GM21367 (cell line): ENCODE results near the gene CHGA.

Experiments
- ATAC-seq: cut with Tn5 transposase; IDR thresholded peaks from one replicate; pipeline ENCODE4 v1.9.1; 2021; ENCODE audit not compliant: unreplicated experiment

CHGA gene

DNA sequence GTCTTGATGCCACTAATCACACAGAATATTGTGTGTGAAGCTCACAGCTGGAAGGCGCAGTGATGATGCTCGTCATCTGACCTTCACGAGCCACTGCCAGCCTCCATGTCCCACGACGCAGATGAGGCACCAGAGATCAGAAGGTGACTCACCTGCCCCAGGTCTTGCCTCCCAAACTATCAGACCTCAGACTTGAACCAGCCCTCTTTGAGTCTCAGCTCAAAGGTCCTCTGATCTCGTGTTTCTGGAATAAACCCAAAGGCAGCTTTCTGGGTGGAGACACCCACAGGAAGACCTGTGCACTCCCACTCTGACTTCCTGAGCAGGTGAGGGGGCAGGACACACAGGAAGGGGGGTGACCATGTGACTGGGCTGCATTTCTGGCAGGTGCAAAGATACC is 19.6 kb upstream of the CHGA start:
- ATAC-seq = no peak

- ATAC-seq = no peak
Observed at GRCh38 chr14:92905667-92906066, 17.3 kb upstream of the CHGA start.

DNA sequence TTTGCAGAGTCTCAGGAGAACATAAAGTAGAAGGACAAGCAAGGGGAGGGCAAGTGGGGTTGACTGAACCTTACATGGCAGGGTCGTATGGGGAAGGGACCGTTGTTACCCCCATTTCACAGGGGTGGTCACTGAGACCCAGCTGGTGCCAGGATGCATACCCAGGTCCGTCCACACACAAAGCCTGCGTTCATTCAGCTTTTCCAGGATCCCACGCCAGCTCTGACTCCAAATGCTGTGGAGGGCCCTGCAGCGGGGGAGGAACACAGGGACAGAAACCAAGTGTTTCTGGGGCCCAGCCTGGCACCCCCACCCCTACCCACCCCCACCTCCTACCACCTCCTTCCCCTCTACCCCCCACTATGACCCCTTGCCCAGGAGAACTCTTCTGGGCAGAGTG is 16.5 kb upstream of the CHGA start:
- ATAC-seq = no peak

DNA sequence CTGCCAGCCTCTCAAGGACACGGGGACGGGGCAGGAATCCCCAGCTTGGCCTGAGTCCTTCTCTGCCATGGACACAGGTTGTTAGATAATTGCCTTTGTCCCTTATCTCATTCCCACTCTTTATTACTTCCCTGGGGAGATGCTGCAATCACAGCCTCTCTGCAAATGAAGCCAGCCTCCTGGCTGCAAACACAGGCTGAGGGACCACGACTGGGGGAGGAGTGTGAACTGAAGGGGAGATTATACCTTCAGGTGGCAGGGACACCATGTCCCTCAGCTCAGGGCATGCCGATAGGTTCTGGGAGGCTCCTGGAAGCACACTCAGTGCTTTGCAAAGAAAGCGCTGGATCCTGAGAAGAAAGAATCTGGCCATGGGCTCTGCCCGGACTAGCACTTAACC is 16.1 kb upstream of the CHGA start:
- ATAC-seq = no peak

- ATAC-seq = no peak
Observed at GRCh38 chr14:92907316-92907911, 15.5 kb upstream of the CHGA start.

DNA sequence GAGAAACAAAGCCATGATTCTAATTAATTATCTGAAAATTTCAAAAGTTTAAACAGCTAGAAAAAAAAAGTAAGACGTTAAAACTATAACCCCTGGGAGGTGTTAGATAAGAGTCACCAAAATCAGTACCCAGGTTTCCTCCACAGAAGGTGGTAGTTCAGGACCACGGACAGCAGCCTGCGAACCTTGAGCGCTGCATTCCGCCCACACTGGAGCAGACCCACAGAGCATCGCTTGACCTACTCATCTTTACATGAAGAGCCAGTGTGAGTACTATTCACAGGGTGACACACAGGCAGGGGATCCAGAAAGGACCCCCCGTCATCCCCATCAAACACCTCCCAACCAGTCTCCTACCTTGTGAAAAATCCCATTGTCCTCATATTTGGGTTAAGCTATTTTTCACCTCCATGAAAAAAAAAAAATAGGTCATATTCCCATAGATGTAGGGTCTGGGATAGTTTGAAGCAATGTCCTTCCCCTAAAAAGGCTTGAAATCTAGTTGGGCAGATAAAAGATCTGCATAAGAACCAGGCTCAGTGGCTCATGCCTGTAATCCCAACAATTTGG is 8.8 kb upstream of the CHGA start:
- no peak for ATAC-seq

DNA sequence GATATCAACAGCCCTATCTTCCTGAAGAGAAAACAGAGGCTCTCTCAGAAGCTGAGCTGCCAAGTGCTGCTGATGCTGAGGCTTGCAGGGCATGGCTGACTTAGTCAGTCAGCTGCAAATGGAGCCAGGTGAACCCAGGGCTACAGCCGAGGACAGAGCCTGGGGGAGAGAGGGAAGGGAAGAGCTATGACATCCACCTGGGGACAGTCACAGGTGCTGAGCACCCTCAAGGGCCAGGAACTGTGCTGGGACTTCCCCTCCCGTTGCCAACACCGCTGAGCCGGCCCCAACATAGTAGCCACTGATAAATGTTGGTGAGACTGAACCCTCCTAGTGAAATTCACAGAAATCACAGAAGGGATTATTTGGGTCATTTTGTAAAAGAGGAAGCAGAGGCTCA is 6.7 kb upstream of the CHGA start:
- no peak for ATAC-seq

- ATAC-seq = no peak
Observed at GRCh38 chr14:92917041-92917940, 5.7 kb upstream of the CHGA start.

- ATAC-seq = no peak
Observed at GRCh38 chr14:92917956-92918355, 5.0 kb upstream of the CHGA start.

- ATAC-seq = no peak
Observed at GRCh38 chr14:92920001-92920400, 2.9 kb upstream of the CHGA start.

DNA sequence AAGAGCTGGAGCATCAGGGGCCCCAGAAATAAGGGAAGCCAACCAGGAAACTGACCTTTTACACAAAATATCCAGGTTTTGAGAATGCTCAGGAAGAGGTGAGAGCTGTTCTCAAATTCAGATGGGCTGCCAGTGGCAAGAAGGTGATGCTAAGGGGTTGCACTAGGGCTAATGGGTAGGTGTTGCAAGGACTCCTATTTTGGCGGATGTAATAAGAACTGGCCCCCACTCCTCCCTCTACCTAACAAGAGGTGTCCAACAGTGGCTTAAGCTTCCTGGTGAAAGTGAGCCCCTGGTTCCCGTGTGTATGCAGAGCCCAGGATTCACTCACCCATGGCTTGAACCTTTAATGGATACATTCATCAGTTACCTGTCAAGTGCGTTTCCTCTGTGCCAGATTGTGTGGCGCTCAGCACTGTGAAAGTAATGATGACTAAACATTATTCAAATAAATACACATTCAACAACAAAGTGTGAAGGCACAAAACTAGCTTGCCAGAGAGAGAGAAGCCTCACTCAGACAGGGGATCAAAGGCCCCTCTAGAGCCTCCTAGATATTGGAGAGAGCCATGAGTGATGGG is 705 bp upstream of the CHGA start:
- ATAC-seq = no peak

DNA sequence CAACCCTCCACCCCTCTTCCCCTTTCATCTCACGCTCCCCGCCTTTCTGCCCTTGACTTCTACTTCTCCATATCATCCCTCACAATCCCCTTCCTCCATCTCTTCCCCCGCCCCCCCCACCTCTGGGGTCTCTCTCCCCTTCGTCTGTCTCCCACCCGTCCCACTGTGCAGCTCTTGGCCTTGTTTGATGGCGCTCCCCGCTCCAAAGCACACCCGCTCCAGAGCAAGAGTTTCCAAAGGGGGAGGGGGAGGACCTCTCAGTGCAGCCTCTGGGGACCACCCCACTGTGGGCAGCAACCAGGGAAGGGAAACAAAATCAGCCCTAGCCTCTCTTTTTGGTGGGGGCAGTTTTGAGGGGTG is 774 bp downstream of the CHGA start:
- no peak for ATAC-seq

DNA sequence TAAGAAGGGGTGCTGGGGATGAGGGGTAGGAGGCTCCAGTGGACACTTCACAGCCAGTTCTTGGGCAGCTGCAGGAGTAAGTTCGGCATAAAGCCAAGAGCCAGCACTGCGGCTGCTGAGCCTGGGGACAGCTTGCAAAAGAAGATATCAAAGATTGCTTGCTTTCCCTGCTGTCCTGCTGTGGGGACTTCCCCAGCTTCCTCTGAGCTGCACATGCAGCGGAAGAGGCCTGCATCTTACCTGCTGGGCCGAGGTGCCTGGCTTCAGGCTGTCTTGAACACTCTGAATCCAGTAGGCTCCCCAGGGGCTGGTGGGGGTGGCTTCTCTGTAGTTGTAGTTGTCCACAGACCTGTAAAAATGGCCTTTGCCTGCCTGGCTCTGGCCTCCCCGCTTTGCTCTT is 1.3 kb downstream of the CHGA start:
- no peak for ATAC-seq

- ATAC-seq = no peak
Observed at GRCh38 chr14:92925446-92925845, 2.5 kb downstream of the CHGA start.

GRCh38 chr14:92926180-92926845 is 3.4 kb downstream of the CHGA start:
- no peak for ATAC-seq

- ATAC-seq = no peak
Observed at GRCh38 chr14:92926931-92927330, 4.0 kb downstream of the CHGA start.

DNA sequence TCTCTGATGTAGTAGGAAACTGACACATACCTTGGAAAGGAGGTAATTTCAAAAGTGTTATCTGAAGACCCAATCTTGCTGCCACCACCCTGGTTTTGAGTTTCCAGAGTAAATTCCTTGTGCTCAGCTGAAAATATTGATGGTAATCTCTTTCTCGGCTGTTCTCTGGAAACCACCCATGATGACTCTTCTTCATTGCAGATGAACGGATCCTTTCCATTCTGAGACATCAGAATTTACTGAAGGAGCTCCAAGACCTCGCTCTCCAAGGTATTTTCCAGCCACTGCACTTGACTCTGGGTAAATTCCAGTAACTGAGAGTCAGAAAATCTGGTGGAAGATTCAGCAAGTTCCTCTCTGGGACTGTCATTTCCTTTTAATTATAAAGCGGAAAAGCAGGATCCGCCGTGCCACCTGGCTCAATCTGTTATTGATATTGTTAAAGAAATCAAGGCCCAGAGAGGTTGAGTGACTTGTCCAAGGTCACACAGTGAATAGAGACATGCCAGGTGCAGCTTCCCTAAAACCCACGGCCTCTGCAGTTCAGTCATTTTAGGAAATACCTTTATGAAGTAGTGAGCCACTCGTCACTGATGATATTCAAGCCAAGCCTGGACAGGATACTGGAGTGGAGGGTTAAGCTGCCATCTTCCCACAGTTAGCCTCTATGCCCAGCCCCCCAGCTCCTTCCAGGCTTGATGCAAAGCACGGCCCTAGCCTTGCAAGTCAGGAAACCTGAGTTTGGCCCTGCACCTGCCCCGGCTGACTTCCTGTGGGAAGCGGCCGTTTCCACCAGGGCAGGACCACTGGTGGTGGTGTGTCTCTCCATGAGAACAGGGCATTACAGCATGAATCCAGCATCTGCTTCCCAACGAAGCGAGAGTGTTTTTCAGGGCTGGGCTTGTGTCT is 4.7 kb downstream of the CHGA start:
- ATAC-seq = no peak

DNA sequence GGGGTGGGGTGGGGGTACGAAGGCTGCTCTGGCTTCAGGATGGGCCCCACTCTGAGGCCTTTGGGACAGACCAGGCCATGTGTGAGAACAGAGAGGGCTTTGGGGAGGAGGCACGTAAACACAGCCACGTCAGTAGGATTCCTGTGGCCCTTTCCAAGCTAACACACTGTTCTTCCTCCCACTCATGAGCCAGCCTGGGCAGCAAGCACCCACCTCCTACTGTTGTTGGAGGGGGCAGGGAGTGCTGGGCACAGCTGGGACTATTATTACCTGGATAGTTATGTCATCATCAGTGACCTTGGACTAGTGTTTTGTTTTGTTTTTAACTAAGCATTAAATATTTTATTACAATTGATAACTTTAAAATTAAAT is 5.3 kb downstream of the CHGA start:
- no peak for ATAC-seq

DNA sequence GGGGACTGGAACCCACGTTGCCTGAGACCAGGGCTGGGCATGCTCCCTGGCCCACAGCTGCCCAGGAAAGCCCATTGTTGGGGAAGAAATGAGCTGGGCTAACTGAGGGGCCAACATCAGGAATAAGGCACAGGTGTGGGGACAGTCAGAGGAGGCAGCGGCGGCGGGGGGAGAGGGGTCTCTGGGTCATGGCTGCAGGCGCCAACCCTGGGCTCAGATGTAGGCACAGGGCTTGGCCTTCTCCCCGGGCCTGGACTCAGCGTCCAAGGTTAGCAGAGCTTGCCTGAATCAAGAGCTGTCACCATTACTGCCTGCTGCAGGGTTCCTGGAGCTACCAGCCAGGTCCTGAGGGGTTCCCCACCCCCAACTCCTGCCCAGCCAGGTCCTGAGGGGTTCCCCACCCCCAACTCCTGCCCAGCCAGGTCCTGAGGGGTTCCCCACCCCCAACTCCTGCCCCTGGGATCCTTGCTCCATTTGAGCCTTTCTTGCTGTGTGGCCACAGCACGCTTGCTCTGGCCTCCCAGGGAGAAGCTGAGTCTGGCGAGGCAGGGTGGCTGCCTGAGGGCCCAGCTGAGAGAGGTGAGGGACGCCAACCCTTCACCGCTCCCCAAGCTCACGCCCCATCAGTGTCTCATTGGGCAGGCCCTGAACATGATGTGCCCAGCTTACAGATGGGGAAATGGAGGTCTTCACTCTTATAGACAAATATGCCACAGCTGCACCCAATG is 6.2 kb downstream of the CHGA start:
- ATAC-seq = no peak
